Coronary artery (tissue), 2 donors: ENCODE measurements around the gene BPIFB3.

ENCODE experiments used
- DNase-seq: peaks from one replicate; pipeline ENCODE4 v3.0.0-alpha.2; 2017; ENCODE audit warnings: low spot score
- H3K27ac ChIP-seq, 2 donors: fragments of 200-600 bp; sonication (generic); one replicate each; pipeline ENCODE4 v1.5.1; 2016 to 2019
- H3K4me3 ChIP-seq: fragments of 200-600 bp; sonication (generic); 2 replicates; pipeline ENCODE4 v1.5.1; 2016; ENCODE audit warnings: mild to moderate bottlenecking, moderate library complexity
- CTCF ChIP-seq: fragments of 200-600 bp; sonication (generic); IDR thresholded peaks from one replicate; pipeline ENCODE4 v1.5.1; 2019; ENCODE audit warnings: antibody characterized with exemption

Gene BPIFB3

GRCh38 chr20:33072362-33072761 is 18.7 kb downstream of the BPIFB3 start:
- no peak overlapping the region for H3K27ac ChIP-seq
- no peak for TF ChIP-seq CTCF
- no peak for DNase-seq
- H3K4me3 ChIP-seq = no peak overlapping the region

GRCh38 chr20:33072813-33073212 is 19.1 kb downstream of the BPIFB3 start:
- Histone ChIP-seq H3K4me3 (no peak overlapping the region), H3K27ac (no peak overlapping the region)
- TF ChIP-seq CTCF = no peak
- DNase-seq = no peak

- H3K4me3 ChIP-seq = no peak overlapping the region
- no peak for TF ChIP-seq CTCF
- H3K27ac ChIP-seq = no peak overlapping the region
- DNase-seq = no peak
Observed at GRCh38 chr20:33074675-33075074, 21.0 kb downstream of the BPIFB3 start.

- TF ChIP-seq CTCF = no peak
- Histone ChIP-seq H3K27ac (no peak overlapping the region), H3K4me3 (no peak overlapping the region)
- DNase-seq = no peak
Observed at GRCh38 chr20:33075281-33075680, 21.6 kb downstream of the BPIFB3 start.

- Histone ChIP-seq H3K4me3 (no peak overlapping the region), H3K27ac (no peak overlapping the region)
- TF ChIP-seq CTCF = no peak
- DNase-seq = no peak
Observed at GRCh38 chr20:33076662-33077372, 23.1 kb downstream of the BPIFB3 start.

- no peak for DNase-seq
- Histone ChIP-seq H3K27ac (no peak within 1 kb of the TSS), H3K4me3 (no peak within 1 kb of the TSS)
- no peak for TF ChIP-seq CTCF
Observed at GRCh38 chr20:33079259-33079658, 25.6 kb downstream of the BPIFB3 start, which contains the start of gene BPIFB4. BPIFB4 (plus strand) TSS chr20:33079643; CDS start chr20:33081527, 1,884 bp downstream.

- Histone ChIP-seq H3K27ac (no peak overlapping the region), H3K4me3 (no peak overlapping the region)
- TF ChIP-seq CTCF = no peak
- no peak for DNase-seq
Observed at GRCh38 chr20:33081411-33082154, 27.9 kb downstream of the BPIFB3 start.
